ENCODE measurements around the gene SLC1A4. TPM values are rescaled to one million over a fixed set of nuclear protein-coding genes. Genes with fewer than 3 reads are reported as not detected.

SLC1A4 gene
- total RNA-seq, 6 experiments from 2014 or later = 7.2 to 21.7 (median 12.4) TPM

DNA sequence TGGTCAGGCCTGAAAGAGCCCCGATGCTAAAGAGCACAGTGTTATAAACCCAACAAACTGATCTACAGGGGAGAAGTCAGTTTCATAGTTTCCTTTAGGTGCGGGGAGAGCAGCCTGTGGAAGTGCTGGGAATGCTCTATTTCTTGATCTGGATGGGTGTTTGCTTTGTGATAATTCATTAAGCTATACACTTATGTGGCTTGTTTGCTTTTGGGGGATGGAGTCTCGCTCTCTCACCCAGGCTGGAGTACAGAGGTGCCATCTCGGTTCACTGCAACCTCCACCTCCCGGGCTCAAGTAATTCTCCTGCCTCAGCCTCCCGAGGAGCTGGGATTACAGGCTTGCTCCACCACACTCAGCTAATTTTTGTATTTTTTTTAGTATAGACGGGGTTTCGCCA is 37.0 kb downstream of the SLC1A4 start:
- no peaks in the 10 kb centered on the region for H3K27me3 ChIP-seq
- TF ChIP-seq CTCF (IDR thresholded peaks at IDR 0.05) = no peak
- no peak for TF ChIP-seq POLR2A (IDR thresholded peaks at IDR 0.05)
- H3K4me1 ChIP-seq = peaks cover 0 to 29% (median 7%) of the 10 kb centered on the region in 4 donors
- H3K27ac ChIP-seq = peak overlapping the region in 2 of 3 donors; percentile 7 to 14
- no peaks in the 10 kb centered on the region for H3K9me3 ChIP-seq
- H3K4me3 ChIP-seq = no peak overlapping the region
- peaks cover 0 to 3% (median 0%) of the 10 kb centered on the region in 4 donors for H3K36me3 ChIP-seq
- intact Hi-C loops (cut with DNase I) = no loop called here
- no peak for DNase-seq
- peak; percentile 59 to 73 (median 64) for ATAC-seq
- WGBS (ENCODE audit: insufficient coverage, low coverage, low lambda C conversion rate, missing lambda C conversion rate) = 62% methylated on average over 8 of the region's 8 CpGs

GRCh38 chr2:65026704-65027464 is 37.7 kb downstream of the SLC1A4 start:
- 89% methylated on average over 5 of the region's 13 CpGs for WGBS (ENCODE audit: insufficient coverage, low coverage, low lambda C conversion rate, missing lambda C conversion rate)
- intact Hi-C loops (cut with DNase I) = no loop called here
- Histone ChIP-seq H3K9me3 (no peaks in the 10 kb centered on the region), H3K4me1 (peaks cover 0 to 36% (median 8%) of the 10 kb centered on the region in 4 donors), H3K4me3 (no peak overlapping the region), H3K27ac (no peak overlapping the region), H3K36me3 (no peaks in the 10 kb centered on the region), H3K27me3 (no peaks in the 10 kb centered on the region)
- ATAC-seq (no peak), DNase-seq (no peak)
- TF ChIP-seq POLR2A (IDR thresholded peaks at IDR 0.05) (no peak), CTCF (IDR thresholded peaks at IDR 0.05) (no peak)

GRCh38 chr2:65027616-65028244 is 38.5 kb downstream of the SLC1A4 start:
- TF ChIP-seq POLR2A (IDR thresholded peaks at IDR 0.05) (no peak), CTCF (IDR thresholded peaks at IDR 0.05) (no peak)
- H3K9me3 ChIP-seq = no peaks in the 10 kb centered on the region
- no peak overlapping the region for H3K4me3 ChIP-seq
- intact Hi-C loops (cut with DNase I) = no loop called here
- H3K27me3 ChIP-seq = no peaks in the 10 kb centered on the region
- ATAC-seq = peak; percentile 19 to 66 (median 44)
- peak overlapping the region in 2 of 3 donors; percentile 44 to 57 for H3K27ac ChIP-seq
- peak in 1 of 3 donors; percentile 40 for DNase-seq
- no peaks in the 10 kb centered on the region for H3K36me3 ChIP-seq
- peaks cover 0 to 43% (median 13%) of the 10 kb centered on the region in 4 donors for H3K4me1 ChIP-seq
- 64% methylated on average over 8 of the region's 8 CpGs for WGBS (ENCODE audit: insufficient coverage, low coverage, low lambda C conversion rate, missing lambda C conversion rate)

DNA sequence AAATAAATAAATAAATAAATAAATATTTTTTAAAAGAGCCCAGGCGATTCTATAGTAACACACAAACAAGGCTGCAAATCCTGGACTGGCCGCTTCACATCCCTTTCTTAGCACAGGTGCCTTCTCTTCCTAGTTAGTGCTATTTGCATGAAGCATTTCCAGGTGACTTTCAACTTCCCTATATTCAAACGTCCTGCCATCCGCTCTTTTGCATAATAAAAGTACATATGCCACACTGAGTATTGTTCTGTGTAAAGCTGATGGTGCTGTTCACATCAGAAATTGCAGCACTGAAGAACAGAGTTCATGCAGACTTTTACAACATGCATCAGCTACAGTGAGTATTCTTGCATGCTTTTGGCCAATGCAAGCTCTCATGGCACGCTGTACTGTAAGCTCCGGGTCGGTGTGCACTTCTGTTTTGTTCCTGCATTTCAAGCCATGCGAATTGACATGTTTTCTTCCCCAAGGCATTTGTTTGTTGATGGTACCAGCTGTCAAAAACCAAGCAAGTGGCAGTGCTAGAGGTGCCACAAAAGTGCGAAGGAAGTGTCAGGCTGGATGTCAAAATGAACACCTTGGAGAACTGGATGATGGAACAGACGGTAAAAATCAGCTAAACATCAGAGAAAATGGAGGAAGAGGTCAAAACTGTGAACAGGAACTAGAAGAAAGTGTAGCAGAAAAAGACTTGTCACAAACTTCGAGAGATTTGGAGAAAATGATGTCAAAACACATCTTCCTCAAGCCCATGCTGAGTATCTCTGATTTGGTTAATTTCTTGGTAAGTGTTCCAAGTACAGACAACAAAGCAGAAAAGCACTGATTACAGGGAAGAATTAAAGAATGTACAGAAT is 41.5 kb downstream of the SLC1A4 start:
- Histone ChIP-seq H3K27ac (no peak overlapping the region), H3K9me3 (no peaks in the 10 kb centered on the region), H3K27me3 (no peaks in the 10 kb centered on the region), H3K36me3 (no peaks in the 10 kb centered on the region), H3K4me1 (peaks cover 0 to 40% (median 13%) of the 10 kb centered on the region in 4 donors), H3K4me3 (no peak overlapping the region)
- intact Hi-C loops (cut with DNase I) = no loop called here
- WGBS (ENCODE audit: insufficient coverage, low coverage, low lambda C conversion rate, missing lambda C conversion rate) = 79% methylated on average over 11 of the region's 11 CpGs
- ATAC-seq (no peak), DNase-seq (no peak)
- TF ChIP-seq CTCF (IDR thresholded peaks at IDR 0.05) (no peak), POLR2A (IDR thresholded peaks at IDR 0.05) (no peak)
